HepG2 (cell line): ENCODE results near the gene TRMT6.

Experiments
- CHCHD3 ChIP-seq: sonication (generic); formaldehyde crosslinking; IDR thresholded peaks from 2 replicates; pipeline ENCODE4 v1.8.0; 2022; ENCODE audit warnings: mild to moderate bottlenecking, missing genetic modification reagents, moderate library complexity
- CREM ChIP-seq, 2 experiments: sonication (generic) in 1 of 2; formaldehyde crosslinking in 1 of 2; IDR thresholded peaks; 2 replicates each; pipeline versions ENCODE4 v1.4.0 to v1.6.1; 2016 to 2020; ENCODE audit warnings: antibody characterized with exemption in 1 of 2, mild to moderate bottlenecking in 1 of 2, missing genetic modification reagents in 1 of 2
- EP300 ChIP-seq, 3 experiments: sonication (generic) in 1 of 3; formaldehyde crosslinking in 1 of 3; IDR thresholded peaks; 2 replicates each; pipeline versions ENCODE4 v1.5.1 to v1.6.1; 2011 to 2020; ENCODE audit warnings: low read depth in 2 of 3, low read length in 2 of 3, borderline replicate concordance in 1 of 3, improper control_type of control experiment in 1 of 3, mild to moderate bottlenecking in 1 of 3, missing genetic modification reagents in 1 of 3, moderate library complexity in 1 of 3
- HDAC6 ChIP-seq: fragments of 200-600 bp; sonication (generic); IDR thresholded peaks from 2 replicates; pipeline ENCODE4 v1.7.0; 2017; ENCODE audit warnings: mild to moderate bottlenecking, antibody characterized with exemption, low read length, low read depth
- KDM4B ChIP-seq: sonication (generic); formaldehyde crosslinking; IDR thresholded peaks from 2 replicates; pipeline ENCODE4 v1.4.0; 2020; ENCODE audit warnings: missing genetic modification reagents
- POLR2AphosphoS5 ChIP-seq: IDR thresholded peaks from 2 replicates; pipeline ENCODE4 v1.6.1; 2012; ENCODE audit warnings: low read depth, low read length
- RFX1 ChIP-seq: fragments of 450-650 bp; IDR thresholded peaks from 2 replicates; pipeline ENCODE4 v1.6.1; 2017
- ZBTB7A ChIP-seq: sonication (generic); formaldehyde crosslinking; IDR thresholded peaks from 2 replicates; pipeline ENCODE4 v1.8.0; 2022; ENCODE audit warnings: mild to moderate bottlenecking, missing genetic modification reagents
- ZNF577 ChIP-seq: sonication (generic); formaldehyde crosslinking; IDR thresholded peaks from 2 replicates; pipeline ENCODE4 v1.4.0; 2020; ENCODE audit warnings: mild to moderate bottlenecking, low read depth, missing genetic modification reagents, borderline replicate concordance
- ZNF674 ChIP-seq: sonication (generic); formaldehyde crosslinking; IDR thresholded peaks from 2 replicates; pipeline ENCODE4 v1.5.0; 2020; ENCODE audit warnings: low read depth, mild to moderate bottlenecking, missing genetic modification reagents
- TF ChIP-seq, protein P1 (sequence below): sonication (generic); formaldehyde crosslinking; IDR thresholded peaks from 2 replicates; pipeline ENCODE4 v1.5.0; 2020; ENCODE audit warnings: mild to moderate bottlenecking, missing genetic modification reagents, moderate library complexity
- TF ChIP-seq, protein P2 (sequence below): sonication (generic); formaldehyde crosslinking; IDR thresholded peaks from 2 replicates; pipeline ENCODE4 v1.8.1; 2023; ENCODE audit warnings: mild to moderate bottlenecking, inconsistent platforms, moderate library complexity, missing genetic modification reagents, borderline replicate concordance

DNA sequence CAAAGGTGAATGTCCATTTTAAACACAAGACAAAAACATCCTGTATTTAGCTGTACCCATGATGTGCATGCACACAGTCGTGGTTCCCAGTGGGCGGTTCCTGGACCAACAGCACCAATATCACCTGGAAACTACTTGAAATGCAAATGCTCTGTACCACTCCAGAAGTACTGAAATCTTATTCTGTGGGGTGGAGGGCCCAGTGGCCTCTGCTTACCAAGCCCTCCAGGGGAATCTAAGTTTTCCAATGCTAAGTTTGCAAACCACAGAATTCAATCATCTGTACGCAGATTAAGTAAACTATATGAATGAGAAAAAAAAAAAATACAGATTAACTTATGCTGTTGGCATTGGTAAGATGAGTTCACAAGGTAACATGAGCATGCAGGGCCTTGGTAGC, 14.1 kb downstream of the TRMT6 start:
- TF ChIP-seq POLR2AphosphoS5 = no peak
- TF ChIP-seq CREM (IDR thresholded peaks at IDR 0.05) = no peak
- TF ChIP-seq CREM (CRISPR knock-in tag; IDR thresholded peaks at IDR 0.05) = no peak
- TF ChIP-seq HDAC6 = no peak
- TF ChIP-seq, protein P1, sequence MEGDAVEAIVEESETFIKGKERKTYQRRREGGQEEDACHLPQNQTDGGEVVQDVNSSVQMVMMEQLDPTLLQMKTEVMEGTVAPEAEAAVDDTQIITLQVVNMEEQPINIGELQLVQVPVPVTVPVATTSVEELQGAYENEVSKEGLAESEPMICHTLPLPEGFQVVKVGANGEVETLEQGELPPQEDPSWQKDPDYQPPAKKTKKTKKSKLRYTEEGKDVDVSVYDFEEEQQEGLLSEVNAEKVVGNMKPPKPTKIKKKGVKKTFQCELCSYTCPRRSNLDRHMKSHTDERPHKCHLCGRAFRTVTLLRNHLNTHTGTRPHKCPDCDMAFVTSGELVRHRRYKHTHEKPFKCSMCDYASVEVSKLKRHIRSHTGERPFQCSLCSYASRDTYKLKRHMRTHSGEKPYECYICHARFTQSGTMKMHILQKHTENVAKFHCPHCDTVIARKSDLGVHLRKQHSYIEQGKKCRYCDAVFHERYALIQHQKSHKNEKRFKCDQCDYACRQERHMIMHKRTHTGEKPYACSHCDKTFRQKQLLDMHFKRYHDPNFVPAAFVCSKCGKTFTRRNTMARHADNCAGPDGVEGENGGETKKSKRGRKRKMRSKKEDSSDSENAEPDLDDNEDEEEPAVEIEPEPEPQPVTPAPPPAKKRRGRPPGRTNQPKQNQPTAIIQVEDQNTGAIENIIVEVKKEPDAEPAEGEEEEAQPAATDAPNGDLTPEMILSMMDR (CRISPR knock-in tag) = no peak
- TF ChIP-seq EP300 (IDR thresholded peaks at IDR 0.05; ENCODE audit: low read depth in 2 of 2, low read length in 2 of 2) = no peak
- no peak for TF ChIP-seq EP300 (CRISPR knock-in tag; IDR thresholded peaks at IDR 0.05; ENCODE audit: borderline replicate concordance)
- TF ChIP-seq CHCHD3 = no peak
- TF ChIP-seq, protein P2, sequence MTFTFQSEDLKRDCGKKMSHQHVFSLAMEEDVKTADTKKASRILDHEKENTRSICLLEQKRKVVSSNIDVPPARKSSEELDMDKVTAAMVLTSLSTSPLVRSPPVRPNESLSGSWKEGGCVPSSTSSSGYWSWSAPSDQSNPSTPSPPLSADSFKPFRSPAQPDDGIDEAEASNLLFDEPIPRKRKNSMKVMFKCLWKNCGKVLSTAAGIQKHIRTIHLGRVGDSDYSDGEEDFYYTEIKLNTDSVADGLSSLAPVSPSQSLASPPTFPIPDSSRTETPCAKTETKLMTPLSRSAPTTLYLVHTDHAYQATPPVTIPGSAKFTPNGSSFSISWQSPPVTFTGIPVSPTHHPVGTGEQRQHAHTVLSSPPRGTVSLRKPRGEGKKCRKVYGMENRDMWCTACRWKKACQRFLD (CRISPR knock-in tag) = no peak
- TF ChIP-seq ZNF577 (CRISPR knock-in tag) = no peak
- TF ChIP-seq ZNF674 (CRISPR knock-in tag) = no peak
- TF ChIP-seq ZBTB7A (CRISPR knock-in tag) = no peak
- TF ChIP-seq KDM4B = no peak
- no peak for TF ChIP-seq RFX1
